Breast epithelium (tissue), 4 donors: ENCODE data around the gene PLEKHG1. TPM values are rescaled to one million over a fixed set of nuclear protein-coding genes. Genes with fewer than 3 reads are reported as not detected.

ENCODE experiments used
- DNase-seq, 2 donors: peaks; one replicate each; pipeline ENCODE4 v3.0.0-alpha.2; 2019; ENCODE audit warnings: low spot score in 2 of 2
- H3K27ac ChIP-seq, 2 donors: fragments of 200-600 bp; sonication (generic) in 1 of 2; one replicate each; pipeline ENCODE4 v1.5.1; 2016 to 2019; ENCODE audit warnings: mild to moderate bottlenecking in 1 of 2
- H3K27me3 ChIP-seq, 2 donors: fragments of 200-600 bp; sonication (generic) in 1 of 2; one replicate each; pipeline versions ENCODE4 v1.5.1 to v1.6.0; 2017 to 2019; ENCODE audit warnings: control low read depth in 1 of 2, mild to moderate bottlenecking in 1 of 2
- H3K36me3 ChIP-seq: fragments of 200-600 bp; one replicate; pipeline ENCODE4 v1.5.1; 2019
- H3K4me1 ChIP-seq, 2 donors: fragments of 200-600 bp; sonication (generic); one replicate each; pipeline ENCODE4 v1.5.1; 2016 to 2019; ENCODE audit warnings: control low read depth in 1 of 2
- H3K4me3 ChIP-seq, 3 donors: fragments of 200-600 bp; sonication (generic); 1 replicate in 2 of 3; 2 replicates in 1 of 3; pipeline ENCODE4 v1.5.1; 2016 to 2019; ENCODE audit warnings: mild to moderate bottlenecking in 3 of 3, moderate library complexity in 2 of 3
- H3K9me3 ChIP-seq, 2 donors: fragments of 200-600 bp; sonication (generic) in 1 of 2; one replicate each; pipeline ENCODE4 v1.5.1; 2016 to 2019; ENCODE audit warnings: control low read depth in 1 of 2
- CTCF ChIP-seq, 3 donors: fragments of 450-650 bp; IDR thresholded peaks; one replicate each; pipeline ENCODE4 v1.5.1; 2016 to 2017; ENCODE audit warnings: antibody characterized with exemption in 3 of 3, mild to moderate bottlenecking in 3 of 3, moderate library complexity in 3 of 3
- POLR2A ChIP-seq: fragments of 450-650 bp; IDR thresholded peaks from one replicate; pipeline ENCODE4 v1.6.1; 2016; ENCODE audit warnings: antibody characterized with exemption, mild to moderate bottlenecking, moderate library complexity
- POLR2AphosphoS5 ChIP-seq, 3 donors: sonication (generic); formaldehyde crosslinking; IDR thresholded peaks; one replicate each; pipeline ENCODE4 v1.6.1; 2017; ENCODE audit warnings: antibody characterized with exemption in 3 of 3
- intact Hi-C: fragments of 100-400 bp; cut with DNase I; formaldehyde crosslinking; loops from one replicate; pipeline ENCODE4 v1.15.1; 2023; ENCODE audit warnings: low total_unique reads
- total RNA-seq, 3 donors: library from RNA; depleted of rRNA; stranded (reverse); fragments of >200 nt; gene quantifications; one replicate each; pipeline ENCODE4 v1.1.0, GENCODE V29; 2016

Gene PLEKHG1
- total RNA-seq, 3 donors from 2014 or later, result 26.4 to 77.0 (median 40.2) TPM

- Histone ChIP-seq H3K9me3 (no peaks in the 10 kb centered on the region), H3K36me3 (no peaks in the 10 kb centered on the region), H3K27ac (no peak overlapping the region), H3K4me1 (no peaks in the 10 kb centered on the region), H3K4me3 (no peak overlapping the region), H3K27me3 (no peaks in the 10 kb centered on the region)
- intact Hi-C loops, result no loop called here
- no peak for TF ChIP-seq POLR2A
- no peak for TF ChIP-seq CTCF (IDR thresholded peaks at IDR 0.05)
- no peak for TF ChIP-seq POLR2AphosphoS5 (IDR thresholded peaks at IDR 0.05)
- no peak for DNase-seq
Observed at GRCh38 chr6:150587637-150588036, 12.0 kb upstream of the PLEKHG1 start.

GRCh38 chr6:150588888-150589499 is 10.7 kb upstream of the PLEKHG1 start:
- DNase-seq, result no peak
- H3K9me3 ChIP-seq, result no peaks in the 10 kb centered on the region
- no peaks in the 10 kb centered on the region for H3K27me3 ChIP-seq
- TF ChIP-seq POLR2A (no peak), CTCF (IDR thresholded peaks at IDR 0.05) (no peak), POLR2AphosphoS5 (IDR thresholded peaks at IDR 0.05) (no peak)
- H3K36me3 ChIP-seq, result no peaks in the 10 kb centered on the region
- H3K4me3 ChIP-seq, result no peak overlapping the region
- intact Hi-C loops, result no loop called here
- no peaks in the 10 kb centered on the region for H3K4me1 ChIP-seq
- H3K27ac ChIP-seq, result no peak overlapping the region

- TF ChIP-seq CTCF (IDR thresholded peaks at IDR 0.05), result no peak
- TF ChIP-seq POLR2A, result no peak
- no peak for TF ChIP-seq POLR2AphosphoS5 (IDR thresholded peaks at IDR 0.05)
- H3K4me1 ChIP-seq, result no peaks in the 10 kb centered on the region
- H3K27ac ChIP-seq, result no peak overlapping the region
Observed at GRCh38 chr6:150589852-150590251, 9.8 kb upstream of the PLEKHG1 start.

GRCh38 chr6:150590446-150590845 is 9.2 kb upstream of the PLEKHG1 start:
- Histone ChIP-seq H3K9me3 (no peaks in the 10 kb centered on the region), H3K27ac (no peak overlapping the region), H3K4me3 (no peak overlapping the region), H3K4me1 (no peaks in the 10 kb centered on the region), H3K27me3 (no peaks in the 10 kb centered on the region), H3K36me3 (no peaks in the 10 kb centered on the region)
- DNase-seq, result no peak
- intact Hi-C loops, result no loop called here
- no peak for TF ChIP-seq CTCF (IDR thresholded peaks at IDR 0.05)
- TF ChIP-seq POLR2AphosphoS5 (IDR thresholded peaks at IDR 0.05), result no peak
- no peak for TF ChIP-seq POLR2A

More at GRCh38 chr6:150589852-150590251, 9.8 kb upstream of the PLEKHG1 start:
- DNase-seq, result no peak
- H3K27me3 ChIP-seq, result no peaks in the 10 kb centered on the region
- H3K4me3 ChIP-seq, result no peak overlapping the region
- no peaks in the 10 kb centered on the region for H3K9me3 ChIP-seq
- H3K36me3 ChIP-seq, result no peaks in the 10 kb centered on the region
- intact Hi-C loops, result no loop called here

GRCh38 chr6:150592377-150592995 is 7.2 kb upstream of the PLEKHG1 start:
- DNase-seq, result no peak
- TF ChIP-seq POLR2A, result no peak
- TF ChIP-seq CTCF (IDR thresholded peaks at IDR 0.05), result no peak
- no peak for TF ChIP-seq POLR2AphosphoS5 (IDR thresholded peaks at IDR 0.05)
- intact Hi-C loops, result no loop called here
- no peak overlapping the region for H3K27ac ChIP-seq
- no peaks in the 10 kb centered on the region for H3K9me3 ChIP-seq
- H3K4me3 ChIP-seq, result no peak overlapping the region
- H3K4me1 ChIP-seq, result no peaks in the 10 kb centered on the region
- H3K27me3 ChIP-seq, result no peaks in the 10 kb centered on the region
- H3K36me3 ChIP-seq, result no peaks in the 10 kb centered on the region
